H7 (cell line): ENCODE measurements around the gene PSMB11. TPM values are rescaled to one million over a fixed set of nuclear protein-coding genes. Genes with fewer than 3 reads are reported as not detected.
A peak's percentile ranks its signal among the peaks of the same experiment; 100 is the strongest.

Experiments
- DNase-seq: peaks from one replicate; pipeline ENCODE4 v3.0.0; 2012
- H3K27me3 ChIP-seq: 2 replicates; pipeline ENCODE4 v1.6.0; 2011; ENCODE audit warnings: mild to moderate bottlenecking, low read length; ENCODE audit not compliant: control insufficient read depth, insufficient read depth
- H3K36me3 ChIP-seq: replicated peaks from 2 replicates; pipeline ENCODE4 v1.5.1; 2011; ENCODE audit warnings: low read length; ENCODE audit not compliant: control insufficient read depth, insufficient read depth
- H3K4me3 ChIP-seq: 2 replicates; pipeline ENCODE4 v1.5.1; 2011; ENCODE audit warnings: low read depth, mild to moderate bottlenecking, control low read depth, low read length, moderate library complexity; ENCODE audit not compliant: insufficient read depth
- total RNA-seq: library from RNA; depleted of rRNA; stranded (reverse); fragments of >200 nt; shearing (Covaris generic); gene quantifications from 2 replicates; pipeline ENCODE4 v1.2.3, GENCODE V29; 2014

PSMB11 gene
- total RNA-seq, 1 experiment from 2014 or later: not detected

DNA sequence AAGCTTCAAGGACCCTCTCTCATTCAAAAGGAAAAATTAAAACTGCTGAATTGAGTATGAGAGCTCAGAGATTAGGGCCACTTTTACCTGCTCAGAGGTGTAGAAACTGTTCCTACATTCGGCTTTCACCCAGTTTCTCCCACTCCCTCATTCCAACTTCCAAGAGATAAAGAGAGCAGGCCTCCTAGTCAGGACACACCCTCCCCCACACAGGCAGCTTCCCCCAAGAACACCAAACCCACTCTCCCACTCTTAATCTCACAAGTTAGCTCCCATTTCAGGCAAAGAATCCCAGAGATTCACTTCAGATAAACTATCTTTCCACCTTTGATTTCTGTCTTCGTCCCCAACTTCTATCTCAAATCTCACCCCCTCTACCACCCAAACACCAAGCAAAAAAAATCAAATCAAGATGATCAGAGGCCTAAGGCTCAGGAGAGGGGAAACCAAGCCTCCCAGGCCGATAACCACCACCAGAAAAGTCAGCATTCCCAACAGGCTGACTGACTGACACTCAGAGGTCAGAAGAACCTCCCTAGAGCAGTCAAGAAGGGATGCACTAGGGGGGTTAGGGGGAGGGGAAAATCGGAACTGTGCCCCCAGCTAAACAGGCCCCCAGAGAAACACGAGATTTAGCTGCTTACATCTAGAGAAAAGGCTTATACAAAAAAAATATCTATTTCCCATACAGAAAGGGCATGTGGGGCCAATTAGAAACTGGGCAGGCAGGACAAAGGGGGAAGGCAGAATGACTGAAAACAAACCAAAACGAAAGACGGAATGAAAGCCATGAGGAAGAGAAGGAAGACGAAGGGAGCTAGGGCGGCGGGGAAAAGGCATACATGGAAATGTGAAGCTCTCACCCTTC is 28.5 kb downstream of the PSMB11 start:
- peak overlapping the region; percentile 82 for H3K4me3 ChIP-seq
- H3K36me3 ChIP-seq: peaks cover 40% of the 10 kb centered on the region
- peak; percentile 44 for DNase-seq
- H3K27me3 ChIP-seq: no peaks in the 10 kb centered on the region

DNA sequence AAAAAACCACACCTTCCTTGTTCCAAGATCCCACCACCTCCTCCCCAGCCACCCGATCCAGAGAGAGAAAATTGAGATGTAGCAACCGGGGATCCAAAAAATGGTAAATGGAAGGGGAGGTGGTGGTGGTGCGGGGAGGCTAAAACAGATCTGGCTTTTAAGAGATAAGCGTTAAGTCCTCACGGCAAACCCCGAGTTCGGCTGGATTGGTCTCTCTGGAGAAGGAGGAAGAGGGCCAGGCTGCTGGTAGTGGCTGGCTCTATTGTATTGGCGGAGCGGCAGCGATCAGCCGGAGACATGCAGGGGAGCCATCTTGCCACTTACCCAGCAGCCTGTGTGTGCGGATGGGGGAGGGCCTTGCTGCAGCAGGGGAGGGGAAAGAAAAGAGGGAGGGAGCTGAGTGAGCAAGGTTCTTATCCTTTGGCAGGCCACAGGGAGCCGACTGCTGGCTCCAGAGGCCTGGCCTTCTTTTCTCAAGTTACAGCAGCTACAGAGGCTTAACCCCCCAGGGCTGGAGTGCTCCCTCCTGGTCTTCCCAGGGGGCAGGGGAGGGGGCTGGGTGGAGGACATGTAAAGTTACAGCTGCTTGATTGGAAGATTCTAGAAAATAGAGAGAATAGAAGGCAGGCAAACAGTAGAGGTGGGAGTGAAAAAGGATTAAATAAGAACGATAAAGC is 29.4 kb downstream of the PSMB11 start:
- Histone ChIP-seq H3K4me3 (peak overlapping the region; percentile 82), H3K27me3 (no peaks in the 10 kb centered on the region), H3K36me3 (peaks cover 38% of the 10 kb centered on the region)
- peak; percentile 92 for DNase-seq

DNA sequence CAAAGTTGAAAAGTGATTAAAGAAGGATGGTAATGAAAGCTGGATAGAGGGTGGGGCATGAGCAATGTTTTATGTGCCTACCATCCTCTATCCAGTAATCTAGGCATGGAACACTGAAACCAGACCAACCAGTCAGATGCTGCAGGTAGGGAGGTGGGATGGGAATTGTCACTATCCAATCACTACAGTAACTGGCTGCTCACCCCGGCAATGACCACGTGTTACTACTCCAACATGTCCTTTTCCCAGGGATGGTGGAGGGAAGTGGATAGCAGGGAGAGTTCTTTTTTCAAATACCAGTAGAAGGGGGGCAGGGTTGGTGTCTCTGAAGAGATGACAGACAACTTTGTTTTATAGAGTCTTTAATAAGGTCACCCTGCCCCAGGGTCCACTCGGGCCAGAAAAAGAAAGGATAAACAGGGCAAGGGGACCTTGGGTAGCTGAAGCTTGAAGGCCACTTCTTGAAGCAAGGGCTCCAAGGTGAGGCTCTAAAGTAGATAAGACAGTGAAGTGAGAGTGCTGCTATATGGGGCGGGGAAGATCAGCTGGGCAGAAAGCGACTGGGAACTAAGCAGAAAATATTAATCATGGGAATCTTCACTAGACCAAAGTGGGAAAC is 30.0 kb downstream of the PSMB11 start:
- peak; percentile 55 for DNase-seq
- H3K27me3 ChIP-seq: no peaks in the 10 kb centered on the region
- no peak overlapping the region; the same call in 1 of the 2 replicates for H3K4me3 ChIP-seq
- H3K36me3 ChIP-seq: peaks cover 36% of the 10 kb centered on the region

DNA sequence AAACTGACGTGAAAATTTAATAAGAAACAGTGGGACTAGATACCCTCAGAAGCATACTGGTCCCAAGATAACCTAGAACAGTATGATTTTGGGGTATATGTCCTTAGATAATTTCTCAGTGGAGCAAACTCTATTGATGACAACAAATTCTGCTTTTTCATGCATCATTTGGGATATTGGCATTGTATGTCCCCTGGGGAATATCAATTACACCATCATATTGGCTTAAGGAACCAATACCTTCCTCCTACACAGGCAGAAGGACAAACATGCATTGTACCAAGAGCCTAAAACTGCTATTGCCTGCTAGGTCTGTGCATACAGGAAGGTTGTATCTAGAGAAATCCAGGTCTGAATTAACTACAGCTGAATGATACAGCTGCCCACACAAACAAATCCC is 32.9 kb downstream of the PSMB11 start:
- peaks cover 41% of the 10 kb centered on the region for H3K36me3 ChIP-seq
- H3K27me3 ChIP-seq: no peaks in the 10 kb centered on the region
- no peak overlapping the region for H3K4me3 ChIP-seq
- DNase-seq: no peak

DNA sequence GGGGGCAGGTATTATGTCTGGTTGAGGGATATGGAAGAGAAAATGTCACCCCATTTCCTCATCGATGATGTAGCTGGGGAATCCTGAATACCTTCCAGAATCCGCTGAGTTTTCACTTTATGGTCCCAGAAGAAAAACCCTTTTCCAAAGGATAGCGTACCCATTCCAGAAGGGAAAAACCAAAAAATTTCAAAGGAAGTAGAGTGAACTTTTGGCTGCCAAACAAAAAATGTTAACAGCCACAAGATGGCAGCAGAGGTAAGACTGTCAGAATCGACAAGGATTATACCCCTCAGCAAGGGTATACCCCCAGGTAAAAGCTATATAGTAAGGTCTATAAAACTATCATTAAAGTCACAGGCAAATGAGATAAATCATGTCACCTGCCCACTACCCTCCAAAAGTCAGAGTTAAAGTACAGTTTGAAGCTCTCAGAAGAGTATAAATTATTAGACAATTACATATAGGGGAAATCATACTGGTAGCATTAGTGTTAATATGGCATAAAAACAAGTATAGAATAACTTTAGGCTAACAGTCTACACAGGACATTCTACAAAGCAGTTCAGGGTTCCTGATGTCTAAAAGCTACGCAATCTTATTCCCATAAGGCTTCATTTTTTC is 34.9 kb downstream of the PSMB11 start:
- Histone ChIP-seq H3K27me3 (no peaks in the 10 kb centered on the region), H3K36me3 (peaks cover 51% of the 10 kb centered on the region), H3K4me3 (no peak overlapping the region)
- peak; percentile 58 for DNase-seq

DNA sequence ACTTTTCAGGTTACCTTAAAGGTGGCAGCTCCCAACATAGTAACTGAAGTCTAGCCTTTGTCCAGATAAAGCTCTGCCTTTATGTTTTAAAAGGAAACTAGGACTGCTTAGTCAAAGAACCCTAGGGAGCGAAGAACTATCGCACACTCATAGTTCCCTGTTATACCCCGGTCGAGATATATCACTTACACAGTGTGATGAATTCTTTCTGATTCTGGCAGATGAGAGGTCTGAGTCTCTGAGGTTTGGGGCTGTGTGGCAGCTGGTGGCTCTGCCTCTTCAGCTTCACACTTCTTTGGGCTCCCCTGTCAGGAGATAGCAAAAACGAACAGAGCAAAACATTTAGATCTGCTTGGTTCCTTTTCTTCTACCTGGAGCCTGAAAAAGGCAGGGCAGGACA is 36.0 kb downstream of the PSMB11 start:
- peaks cover 48% of the 10 kb centered on the region for H3K36me3 ChIP-seq

DNA sequence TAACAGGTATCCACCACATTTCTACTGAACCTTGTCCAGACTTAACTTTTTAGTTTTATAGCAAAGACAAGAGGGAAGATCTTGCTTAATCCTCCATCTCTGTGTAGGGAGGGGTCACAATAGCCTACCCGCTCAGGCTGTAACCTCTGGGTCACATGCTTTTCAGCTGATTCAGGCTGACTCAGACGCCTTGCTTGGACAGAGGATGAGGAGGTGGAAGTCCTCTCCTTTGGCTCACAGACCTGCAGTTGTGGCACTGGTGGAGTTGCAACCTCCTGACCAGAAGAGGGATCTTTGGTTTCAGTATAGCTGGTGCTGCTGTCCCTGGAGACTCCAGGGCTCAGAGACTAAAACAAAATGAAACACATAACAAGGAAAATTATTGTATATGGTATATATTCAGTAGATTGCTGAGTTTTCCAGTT is 36.7 kb downstream of the PSMB11 start:
- H3K4me3 ChIP-seq: no peak overlapping the region
- no peak for DNase-seq
- H3K27me3 ChIP-seq: no peaks in the 10 kb centered on the region
- peaks cover 46% of the 10 kb centered on the region for H3K36me3 ChIP-seq

More for the DNA sequence above, 36.0 kb downstream of the PSMB11 start:
- DNase-seq: no peak
- Histone ChIP-seq H3K27me3 (no peaks in the 10 kb centered on the region), H3K4me3 (no peak overlapping the region)

DNA sequence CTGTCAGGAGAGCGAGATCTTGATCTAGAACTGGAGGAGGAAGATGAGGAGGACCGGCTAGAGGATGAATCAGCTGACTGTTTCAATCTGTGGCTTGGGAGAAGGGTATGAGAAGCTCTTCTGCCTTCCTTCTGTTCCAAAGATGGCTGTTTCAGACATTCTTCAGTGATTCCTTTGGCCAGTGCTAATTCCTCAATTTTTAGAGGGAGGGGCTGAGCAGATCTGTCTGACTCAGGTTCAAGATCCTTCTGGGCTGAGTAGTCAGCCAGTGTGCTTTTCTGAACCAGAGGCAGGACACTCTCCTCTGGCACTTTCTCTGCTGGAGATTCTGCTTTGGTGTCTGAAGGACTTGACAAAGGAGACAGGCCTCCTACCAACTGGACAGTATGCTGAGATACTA is 37.7 kb downstream of the PSMB11 start:
- no peak for DNase-seq
- peaks cover 46% of the 10 kb centered on the region for H3K36me3 ChIP-seq
- H3K27me3 ChIP-seq: no peaks in the 10 kb centered on the region
- no peak overlapping the region for H3K4me3 ChIP-seq

DNA sequence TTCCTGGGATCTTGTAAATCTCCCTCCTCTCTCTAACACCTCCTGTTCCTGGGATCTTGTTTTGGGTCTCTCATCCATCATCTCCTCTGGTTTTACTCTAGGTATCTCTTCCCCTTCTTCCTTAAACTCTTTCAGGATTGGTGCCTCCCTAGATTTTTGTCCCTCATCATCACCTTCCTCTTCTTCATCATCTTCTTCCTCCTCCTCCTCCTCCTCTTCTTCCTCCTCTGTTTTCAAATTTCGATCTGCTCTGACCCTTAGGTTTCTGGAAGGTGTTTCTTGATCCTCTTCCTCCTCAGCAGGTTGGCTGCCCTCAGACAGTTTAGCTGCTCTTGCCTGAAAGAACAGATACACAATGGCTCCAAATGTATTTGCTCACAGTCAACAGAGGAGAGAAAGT is 38.5 kb downstream of the PSMB11 start:
- peaks cover 42% of the 10 kb centered on the region for H3K36me3 ChIP-seq
- H3K27me3 ChIP-seq: no peaks in the 10 kb centered on the region
- no peak overlapping the region for H3K4me3 ChIP-seq
- DNase-seq: no peak

DNA sequence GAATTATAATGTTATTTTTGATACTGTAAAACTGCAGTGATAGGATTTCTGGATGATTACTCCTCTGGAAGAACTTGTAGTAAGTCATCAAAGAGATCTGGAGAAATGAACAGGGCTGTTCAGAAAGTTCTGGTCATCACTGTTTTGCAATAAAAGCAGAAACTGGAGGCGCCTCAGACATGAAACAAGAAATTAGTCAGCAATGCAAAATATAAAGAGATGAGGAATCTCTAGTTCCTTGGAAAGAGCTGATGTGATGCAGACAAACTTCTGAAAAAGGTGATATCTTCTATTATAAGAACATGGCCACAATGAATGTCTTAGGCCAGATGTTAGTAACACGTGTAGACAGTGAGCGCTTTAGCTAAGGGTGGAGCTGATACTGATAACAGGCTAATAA is 43.4 kb downstream of the PSMB11 start:
- H3K27me3 ChIP-seq: no peaks in the 10 kb centered on the region
- no peak for DNase-seq
- peaks cover 28% of the 10 kb centered on the region for H3K36me3 ChIP-seq
- H3K4me3 ChIP-seq: no peak overlapping the region

DNA sequence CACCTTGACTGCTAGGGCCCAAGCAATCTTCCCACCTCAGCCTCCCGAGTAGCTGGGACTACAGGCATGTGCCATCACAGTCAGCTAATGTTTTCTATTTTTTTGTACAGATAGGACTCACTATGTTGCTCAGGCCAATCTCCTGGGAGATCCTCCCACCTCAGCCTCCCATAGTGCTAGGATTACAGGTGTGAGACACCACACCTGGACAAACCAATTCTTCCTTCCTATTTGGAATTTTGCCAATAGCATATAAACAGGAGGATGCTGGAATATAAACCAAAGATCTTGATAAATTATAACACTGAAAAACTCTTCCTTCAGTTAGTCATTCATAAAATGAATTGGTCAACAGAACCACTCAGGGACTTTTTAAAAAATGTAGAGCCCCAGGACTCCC is 44.6 kb downstream of the PSMB11 start:
- Histone ChIP-seq H3K27me3 (no peaks in the 10 kb centered on the region), H3K36me3 (peaks cover 28% of the 10 kb centered on the region)

DNA sequence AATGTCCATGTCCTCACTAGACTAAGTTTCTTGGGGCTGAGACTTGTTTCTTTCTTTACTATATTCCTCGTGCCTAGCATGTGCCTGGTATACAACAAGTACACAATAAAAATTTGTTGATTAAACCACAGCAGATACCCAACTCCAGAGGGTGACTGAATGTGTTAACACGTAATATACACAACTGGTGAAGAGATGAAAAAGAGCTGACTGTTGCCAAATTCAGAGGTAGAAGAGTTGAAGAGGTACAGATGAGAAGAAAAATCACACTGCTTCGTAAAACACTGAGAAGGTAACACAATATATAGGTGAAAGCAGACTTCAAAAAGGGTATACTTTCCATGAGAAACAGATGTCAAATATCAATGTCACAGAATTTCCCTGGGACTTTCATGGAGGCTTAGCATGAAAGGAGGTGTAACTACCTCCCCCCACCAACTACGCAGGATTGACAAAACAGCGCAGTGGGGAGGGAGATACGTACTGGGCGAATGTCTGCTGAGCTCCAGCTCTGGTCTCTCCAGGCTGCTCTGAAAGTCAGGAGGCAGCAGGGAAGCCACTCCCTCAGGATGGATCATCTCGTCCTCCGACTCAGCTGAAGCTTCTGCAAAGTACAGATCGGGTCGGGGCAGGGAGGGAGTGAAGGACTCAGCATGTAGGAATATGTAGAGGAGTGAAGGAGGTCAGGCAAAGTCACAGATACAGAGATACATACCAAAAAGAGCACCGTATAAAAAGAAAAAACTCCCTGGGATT is 47.7 kb downstream of the PSMB11 start:
- no peaks in the 10 kb centered on the region for H3K27me3 ChIP-seq
- DNase-seq: no peak
- H3K36me3 ChIP-seq: peaks cover 39% of the 10 kb centered on the region
- no peak overlapping the region for H3K4me3 ChIP-seq

More for the DNA sequence above, 44.6 kb downstream of the PSMB11 start:
- no peak overlapping the region for H3K4me3 ChIP-seq
- DNase-seq: no peak

DNA sequence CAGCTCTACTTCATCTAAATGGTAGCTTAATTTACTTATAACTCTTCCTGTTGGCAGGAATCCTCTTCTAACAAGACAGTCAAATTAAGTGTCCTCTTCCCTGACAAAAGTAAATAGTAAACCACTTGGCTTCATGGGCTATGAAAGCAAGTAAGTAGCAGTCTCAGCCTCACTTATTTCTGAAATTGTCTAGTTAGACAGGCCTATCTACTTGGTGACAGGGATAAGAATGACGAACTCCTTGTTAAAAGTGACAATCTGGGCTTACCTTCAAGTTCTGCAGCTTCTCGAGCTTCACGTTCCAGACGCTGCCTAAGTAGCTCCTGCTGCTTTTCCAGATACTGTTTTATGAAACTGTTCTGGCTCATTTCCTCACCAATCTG is 48.2 kb downstream of the PSMB11 start:
- H3K4me3 ChIP-seq: no peak overlapping the region
- peaks cover 39% of the 10 kb centered on the region for H3K36me3 ChIP-seq
- H3K27me3 ChIP-seq: no peaks in the 10 kb centered on the region
- no peak for DNase-seq
